Ovary (tissue), 9 donors: Measurements from ENCODE around the gene RTTN. TPM values are rescaled to one million over a fixed set of nuclear protein-coding genes. Genes with fewer than 3 reads are reported as not detected.

Experiments
- DNase-seq, 5 donors: peaks; one replicate each; pipeline ENCODE4 v3.0.0-alpha.2; 2019 to 2020
- H3K27ac ChIP-seq, 2 donors: fragments of 200-600 bp; one replicate each; pipeline versions ENCODE4 v1.5.1 to v1.8.0; 2019 to 2022
- H3K27me3 ChIP-seq: fragments of 200-600 bp; one replicate; pipeline ENCODE4 v1.8.0; 2022
- H3K36me3 ChIP-seq: fragments of 200-600 bp; sonication (generic); one replicate; pipeline ENCODE4 v1.5.1; 2019
- H3K4me1 ChIP-seq: one replicate; pipeline ENCODE4 v1.8.1; 2013; ENCODE audit warnings: mild to moderate bottlenecking, moderate library complexity; ENCODE audit not compliant: insufficient read depth
- H3K4me3 ChIP-seq: fragments of 200-600 bp; sonication (generic); one replicate; pipeline ENCODE4 v1.5.1; 2017
- H3K9me3 ChIP-seq, 2 donors: fragments of 200-600 bp in 1 of 2; sonication (generic) in 1 of 2; one replicate each; pipeline versions ENCODE4 v1.5.1 to v1.8.1; 2013 to 2019; ENCODE audit warnings: mild to moderate bottlenecking in 1 of 2, moderate library complexity in 1 of 2
- EP300 ChIP-seq: sonication (generic); formaldehyde crosslinking; IDR thresholded peaks from one replicate; pipeline ENCODE4 v1.6.1; 2017; ENCODE audit warnings: antibody characterized with exemption
- POLR2A ChIP-seq: fragments of 450-650 bp; IDR thresholded peaks from one replicate; pipeline ENCODE4 v1.6.1; 2017; ENCODE audit warnings: antibody characterized with exemption, mild to moderate bottlenecking, moderate library complexity
- WGBS, 3 donors: extraction: QIAGEN DNeasy Blood & Tissue Kit in 1 of 3; methylation state at CpG; one replicate each; pipeline versions ENCODE4 v1.1.5 to v1.1.7; 2013 to 2017; 5-methylcytosine and 5-hydroxymethylcytosine counted together
- intact Hi-C, 4 donors: fragments of 100-400 bp; cut with DNase I; formaldehyde crosslinking; loops; one replicate each; pipeline versions ENCODE4 v1.11.0 to v1.15.1; 2022 to 2023
- polyA plus RNA-seq, 2 donors: library from polyadenylated mRNA; stranded (reverse); fragments of 200-250 nt in 1 of 2; fragments of 350-450 nt in 1 of 2; fragmentation: Illumina TruSeq in 1 of 2; extraction: RNeasy Lipid Tissue Mini Kit (QIAGEN cat#74804) in 1 of 2; gene quantifications; one replicate each; pipeline ENCODE4 v1.2.3, GENCODE V29; 2013 to 2014
- total RNA-seq, 7 donors: library from RNA; depleted of rRNA in 2 of 7; stranded (reverse); fragments of >200 nt in 2 of 7; fragmentation: NEBNext Ultra II Directional in 3 of 7; extraction: Animal tissue kit (Norgen Biotek cat#: 25700) in 3 of 7; gene quantifications; one replicate each; pipeline versions ENCODE4 v1.1.0 to v1.2.4, GENCODE V29; 2016 to 2023
- TF ChIP-seq, protein P1 (sequence below), 3 donors: fragments of 450-650 bp in 2 of 3; fragments of 200-600 bp in 1 of 3; IDR thresholded peaks; one replicate each; pipeline versions ENCODE4 v1.5.1 to v1.8.0; 2016 to 2022; ENCODE audit warnings: antibody characterized with exemption in 3 of 3, mild to moderate bottlenecking in 1 of 3
- donor health status: DM: no; HTN: no; CAD: no; lungs with moderate emphysema.
- donor health status: DM: no; HTN: no; CAD: no.
- donor health status: Bipolar disorder and iron deficiency.
- donor health status: DM: yes; HTN: yes; CAD: no.
- donor health status: DM: no; HTN: no; CAD: no.
- donor health status: DM: yes; HTN: yes; CAD: no.

Gene RTTN
- total and polyA plus RNA-seq, 9 donors, result 6.2 to 22.4 (median 14.9) TPM

- intact Hi-C loops, result loop anchor here in 2 of 4 donors (10.0 kb wide), 1 partner anchor 258 kb away; no protein-coding TSS in a partner anchor
- no peaks in the 10 kb centered on the region for H3K27me3 ChIP-seq
- TF ChIP-seq POLR2A (no peak), EP300 (no peak)
- TF ChIP-seq, protein P1, sequence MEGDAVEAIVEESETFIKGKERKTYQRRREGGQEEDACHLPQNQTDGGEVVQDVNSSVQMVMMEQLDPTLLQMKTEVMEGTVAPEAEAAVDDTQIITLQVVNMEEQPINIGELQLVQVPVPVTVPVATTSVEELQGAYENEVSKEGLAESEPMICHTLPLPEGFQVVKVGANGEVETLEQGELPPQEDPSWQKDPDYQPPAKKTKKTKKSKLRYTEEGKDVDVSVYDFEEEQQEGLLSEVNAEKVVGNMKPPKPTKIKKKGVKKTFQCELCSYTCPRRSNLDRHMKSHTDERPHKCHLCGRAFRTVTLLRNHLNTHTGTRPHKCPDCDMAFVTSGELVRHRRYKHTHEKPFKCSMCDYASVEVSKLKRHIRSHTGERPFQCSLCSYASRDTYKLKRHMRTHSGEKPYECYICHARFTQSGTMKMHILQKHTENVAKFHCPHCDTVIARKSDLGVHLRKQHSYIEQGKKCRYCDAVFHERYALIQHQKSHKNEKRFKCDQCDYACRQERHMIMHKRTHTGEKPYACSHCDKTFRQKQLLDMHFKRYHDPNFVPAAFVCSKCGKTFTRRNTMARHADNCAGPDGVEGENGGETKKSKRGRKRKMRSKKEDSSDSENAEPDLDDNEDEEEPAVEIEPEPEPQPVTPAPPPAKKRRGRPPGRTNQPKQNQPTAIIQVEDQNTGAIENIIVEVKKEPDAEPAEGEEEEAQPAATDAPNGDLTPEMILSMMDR (IDR thresholded peaks at IDR 0.05), result no peak
- no peak overlapping the region for H3K27ac ChIP-seq
- no peak overlapping the region for H3K4me3 ChIP-seq
- H3K9me3 ChIP-seq, result no peaks in the 10 kb centered on the region
- no peak for DNase-seq
- no peaks in the 10 kb centered on the region for H3K36me3 ChIP-seq
- 92 to 94% (median 93%) methylated on average over 6 of the region's 6 CpGs for WGBS, 3 donors
- H3K4me1 ChIP-seq, result no peaks in the 10 kb centered on the region
Measured at GRCh38 chr18:70197026-70197425, 8.5 kb downstream of the RTTN start.

DNA sequence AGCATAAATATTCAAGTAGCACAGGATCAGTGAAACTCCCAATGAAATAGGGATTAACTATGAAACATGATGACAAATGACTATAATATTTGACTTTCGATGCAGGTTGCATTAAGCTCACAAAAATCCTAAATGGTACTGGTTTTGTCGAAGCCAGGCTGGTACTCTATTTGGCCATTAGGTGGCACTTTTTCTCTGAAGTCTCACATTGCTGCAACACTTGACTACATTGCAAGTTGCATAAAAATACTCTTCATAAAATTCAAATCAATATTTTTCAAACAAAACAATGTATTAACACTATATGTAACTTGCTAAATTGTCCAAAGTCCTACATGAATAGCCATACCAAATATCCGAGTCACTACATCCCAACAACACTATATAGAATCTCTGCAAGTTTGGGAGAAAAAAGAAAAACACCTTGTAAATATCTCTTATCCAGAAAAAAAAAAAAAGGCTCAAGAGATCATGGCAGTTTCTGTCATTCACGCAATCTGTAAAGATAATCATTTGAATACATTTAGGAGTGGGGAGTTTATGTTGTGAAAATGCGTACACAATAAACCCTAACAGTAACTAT lies 9.5 kb downstream of the RTTN start:
- Histone ChIP-seq H3K4me1 (no peaks in the 10 kb centered on the region), H3K27me3 (no peaks in the 10 kb centered on the region), H3K27ac (no peak overlapping the region), H3K36me3 (no peaks in the 10 kb centered on the region), H3K9me3 (no peaks in the 10 kb centered on the region), H3K4me3 (no peak overlapping the region)
- intact Hi-C loops, result loop anchor here in 2 of 4 donors (10.0 kb wide), 1 partner anchor 259 kb away; no protein-coding TSS in a partner anchor
- no peak for DNase-seq
- TF ChIP-seq, protein P1 (IDR thresholded peaks at IDR 0.05), result peak; percentile 10 to 16 (median 13)
- no peak for TF ChIP-seq EP300
- 61 to 65% (median 63%) methylated on average over 5 of the region's 5 CpGs for WGBS, 3 donors

DNA sequence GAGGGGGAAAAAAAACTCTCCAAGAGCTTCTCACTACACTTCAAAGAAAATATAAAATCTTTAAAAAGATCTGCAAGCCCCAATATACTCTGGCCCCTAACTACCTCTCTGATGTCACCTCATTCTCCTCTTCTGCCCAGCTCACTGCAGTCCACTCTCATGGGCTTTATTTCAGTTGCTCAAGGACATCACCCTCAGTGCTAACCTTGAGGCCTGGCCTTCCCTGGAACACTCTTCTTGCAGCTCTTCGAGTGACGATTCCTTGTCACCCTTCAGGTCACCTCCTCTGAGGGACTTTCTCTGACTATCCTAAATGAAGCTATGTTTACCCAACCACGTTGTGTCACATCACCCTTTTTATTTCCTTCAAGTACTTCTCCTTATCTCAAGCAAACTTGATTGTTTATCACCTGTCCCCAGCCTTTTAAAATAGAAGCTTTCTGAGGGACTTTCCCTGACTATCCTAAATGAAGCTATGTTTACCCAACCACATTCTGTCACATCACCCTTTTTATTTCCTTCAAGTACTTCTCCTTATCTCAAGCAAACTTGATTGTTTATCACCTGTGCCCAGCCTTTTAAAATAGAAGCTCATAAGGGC lies 10.4 kb downstream of the RTTN start:
- no peak overlapping the region for H3K27ac ChIP-seq
- 82 to 89% (median 88%) methylated on average over 3 of the region's 3 CpGs for WGBS, 3 donors
- intact Hi-C loops, result loop anchor here in 2 of 4 donors (10.0 kb wide), 1 partner anchor 260 kb away; no protein-coding TSS in a partner anchor
- no peak for DNase-seq
- no peak overlapping the region for H3K4me3 ChIP-seq
- H3K9me3 ChIP-seq, result no peaks in the 10 kb centered on the region
- TF ChIP-seq EP300 (no peak), POLR2A (no peak)
- TF ChIP-seq, protein P1 (IDR thresholded peaks at IDR 0.05), result no peak
- H3K36me3 ChIP-seq, result no peaks in the 10 kb centered on the region
- no peaks in the 10 kb centered on the region for H3K4me1 ChIP-seq
- no peaks in the 10 kb centered on the region for H3K27me3 ChIP-seq

GRCh38 chr18:70194227-70194890 lies 11.1 kb downstream of the RTTN start:
- Histone ChIP-seq H3K36me3 (no peaks in the 10 kb centered on the region), H3K27ac (no peak overlapping the region), H3K4me1 (no peaks in the 10 kb centered on the region), H3K9me3 (no peaks in the 10 kb centered on the region), H3K27me3 (no peaks in the 10 kb centered on the region), H3K4me3 (no peak overlapping the region)
- intact Hi-C loops, result loop anchor here in 2 of 4 donors (10.0 kb wide), 1 partner anchor 260 kb away; no protein-coding TSS in a partner anchor
- TF ChIP-seq POLR2A, result no peak
- TF ChIP-seq EP300, result no peak
- TF ChIP-seq, protein P1 (IDR thresholded peaks at IDR 0.05), result no peak
- 91 to 96% (median 92%) methylated on average over 4 of the region's 4 CpGs for WGBS, 3 donors
- no peak for DNase-seq
